Liver (tissue), 9 donors: ENCODE results near the gene TMEM123. TPM values are rescaled to one million over a fixed set of nuclear protein-coding genes. Genes with fewer than 3 reads are reported as not detected.

Experiments used
- DNase-seq: peaks from one replicate; pipeline ENCODE4 v3.0.0-alpha.2; 2017; ENCODE audit warnings: low spot score
- H3K27ac ChIP-seq, 2 donors: one replicate each; pipeline ENCODE4 v1.7.0; 2013; ENCODE audit warnings: inconsistent platforms in 2 of 2, low read length in 2 of 2, control low read depth in 1 of 2, low read depth in 1 of 2, mild to moderate bottlenecking in 1 of 2
- H3K27me3 ChIP-seq, 4 donors: one replicate each; pipeline versions ENCODE4 v1.6.1 to v1.7.0; 2013; ENCODE audit warnings: low read length in 3 of 4, inconsistent platforms in 1 of 4, mild to moderate bottlenecking in 1 of 4, moderate library complexity in 1 of 4; ENCODE audit not compliant: control insufficient read depth in 4 of 4, insufficient read depth in 4 of 4
- H3K36me3 ChIP-seq, 4 donors: one replicate each; pipeline versions ENCODE4 v1.6.1 to v1.7.0; 2013; ENCODE audit warnings: low read length in 3 of 4, mild to moderate bottlenecking in 3 of 4, low read depth in 1 of 4, moderate library complexity in 1 of 4; ENCODE audit not compliant: control insufficient read depth in 4 of 4, insufficient read depth in 3 of 4
- H3K4me1 ChIP-seq, 4 donors: one replicate each; pipeline versions ENCODE4 v1.6.1 to v1.7.0; 2013; ENCODE audit warnings: low read length in 3 of 4, mild to moderate bottlenecking in 3 of 4, moderate library complexity in 1 of 4; ENCODE audit not compliant: control insufficient read depth in 4 of 4, insufficient read depth in 4 of 4
- H3K4me3 ChIP-seq, 3 donors: one replicate each; pipeline versions ENCODE4 v1.6.1 to v1.7.0; 2013; ENCODE audit warnings: low read length in 3 of 3, control low read depth in 1 of 3, low read depth in 1 of 3, mild to moderate bottlenecking in 1 of 3
- H3K9ac ChIP-seq, 2 donors: one replicate each; pipeline ENCODE4 v1.7.0; 2013; ENCODE audit warnings: low read length in 2 of 2, mild to moderate bottlenecking in 2 of 2, moderate library complexity in 2 of 2, control low read depth in 1 of 2, low read depth in 1 of 2
- H3K9me3 ChIP-seq, 4 donors: one replicate each; pipeline versions ENCODE4 v1.6.1 to v1.7.0; 2013; ENCODE audit warnings: low read length in 3 of 4; ENCODE audit not compliant: control insufficient read depth in 4 of 4
- CTCF ChIP-seq: fragments of 150-350 bp; IDR thresholded peaks from 2 replicates; pipeline ENCODE4 v1.5.1; 2017; ENCODE audit warnings: improper control_type of control experiment, low read depth, low read length; ENCODE audit not compliant: missing input control
- EGR1 ChIP-seq, 2 donors: IDR thresholded peaks; 2 replicates each; pipeline ENCODE4 v1.6.1; 2016 to 2018; ENCODE audit warnings: antibody characterized with exemption in 2 of 2, low read depth in 2 of 2
- FOXA1 ChIP-seq: IDR thresholded peaks from 2 replicates; pipeline ENCODE4 v1.6.1; 2016; ENCODE audit warnings: antibody characterized with exemption
- FOXA2 ChIP-seq: IDR thresholded peaks from 2 replicates; pipeline ENCODE4 v1.6.1; 2016; ENCODE audit warnings: antibody characterized with exemption
- HNF4A ChIP-seq, 2 donors: conservative IDR thresholded peaks; 2 replicates each; pipeline ENCODE4 v1.6.1; 2016; ENCODE audit warnings: antibody characterized with exemption in 2 of 2, mild to moderate bottlenecking in 2 of 2
- JUND ChIP-seq, 2 donors: IDR thresholded peaks; 2 replicates each; pipeline ENCODE4 v1.6.1; 2016; ENCODE audit warnings: antibody characterized with exemption in 2 of 2
- NR2F2 ChIP-seq: IDR thresholded peaks from 2 replicates; pipeline ENCODE4 v1.6.1; 2016; ENCODE audit warnings: antibody characterized with exemption
- RAD21 ChIP-seq, 2 donors: IDR thresholded peaks; 2 replicates each; pipeline ENCODE4 v1.6.1; 2016; ENCODE audit warnings: antibody characterized with exemption in 2 of 2, mild to moderate bottlenecking in 2 of 2
- TAF1 ChIP-seq: conservative IDR thresholded peaks from 2 replicates; pipeline ENCODE4 v1.6.1; 2016; ENCODE audit warnings: antibody characterized with exemption, mild to moderate bottlenecking
- YY1 ChIP-seq: IDR thresholded peaks from 2 replicates; pipeline ENCODE4 v1.6.1; 2016; ENCODE audit warnings: antibody characterized with exemption, mild to moderate bottlenecking
- WGBS: extraction: QIAGEN DNeasy Blood & Tissue Kit; methylation state at CpG from one replicate; pipeline ENCODE4 v1.1.7; 2013; 5-methylcytosine and 5-hydroxymethylcytosine counted together
- polyA plus RNA-seq, 2 donors: library from polyadenylated mRNA; stranded (reverse) in 1 of 2; unstranded in 1 of 2; fragments of 200-250 nt in 1 of 2; fragments of >200 nt in 1 of 2; fragmentation: Nextera tagmentation in 1 of 2; extraction: Ambion mirVana in 1 of 2; gene quantifications; one replicate each; pipeline versions ENCODE4 v1.2.1 to v1.2.3, GENCODE V29; 2013 to 2015
- total RNA-seq, 2 donors: library from RNA; depleted of rRNA; stranded (reverse); fragments of >200 nt; gene quantifications; one replicate each; pipeline ENCODE4 v1.2.3, GENCODE V29; 2014
- TF ChIP-seq, protein P1 (sequence below): IDR thresholded peaks from 2 replicates; pipeline ENCODE4 v1.6.1; 2016; ENCODE audit warnings: antibody characterized with exemption
- TF ChIP-seq, protein P2 (sequence below): IDR thresholded peaks from 2 replicates; pipeline ENCODE4 v1.6.1; 2016; ENCODE audit warnings: antibody characterized with exemption
- donor health status: healthy.
- donor health status: healthy.
- donor health status: healthy.
- donor health status: healthy.
- donor health status: healthy.

The TMEM123 gene
- total and polyA plus RNA-seq, 4 donors, result 101 to 140 (median 107) TPM

- Histone ChIP-seq H3K27ac (no peak overlapping the region), H3K36me3 (peaks cover 4 to 42% (median 31%) of the 10 kb centered on the region in 4 donors), H3K4me1 (no peaks in the 10 kb centered on the region), H3K27me3 (no peaks in the 10 kb centered on the region), H3K9ac (no peak overlapping the region), H3K9me3 (no peaks in the 10 kb centered on the region), H3K4me3 (no peak overlapping the region)
- no peak for DNase-seq
- WGBS, result 94% methylated on average over 5 of the region's 5 CpGs
- no peak for TF ChIP-seq JUND (IDR thresholded peaks at IDR 0.05)
- no peak for TF ChIP-seq RAD21 (IDR thresholded peaks at IDR 0.05)
- TF ChIP-seq CTCF, result no peak
- no peak for TF ChIP-seq YY1
- TF ChIP-seq, protein P1, sequence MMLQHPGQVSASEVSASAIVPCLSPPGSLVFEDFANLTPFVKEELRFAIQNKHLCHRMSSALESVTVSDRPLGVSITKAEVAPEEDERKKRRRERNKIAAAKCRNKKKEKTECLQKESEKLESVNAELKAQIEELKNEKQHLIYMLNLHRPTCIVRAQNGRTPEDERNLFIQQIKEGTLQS, result no peak
- no peak for TF ChIP-seq HNF4A (conservative IDR thresholded peaks at IDR 0.05)
- no peak for TF ChIP-seq NR2F2
- TF ChIP-seq EGR1 (IDR thresholded peaks at IDR 0.05; ENCODE audit: low read depth in 2 of 2), result no peak
- TF ChIP-seq, protein P2, sequence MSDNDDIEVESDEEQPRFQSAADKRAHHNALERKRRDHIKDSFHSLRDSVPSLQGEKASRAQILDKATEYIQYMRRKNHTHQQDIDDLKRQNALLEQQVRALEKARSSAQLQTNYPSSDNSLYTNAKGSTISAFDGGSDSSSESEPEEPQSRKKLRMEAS, result no peak
- TF ChIP-seq FOXA2, result no peak
Observed at GRCh38 chr11:102400603-102401002, 52.0 kb downstream of the TMEM123 start.

DNA sequence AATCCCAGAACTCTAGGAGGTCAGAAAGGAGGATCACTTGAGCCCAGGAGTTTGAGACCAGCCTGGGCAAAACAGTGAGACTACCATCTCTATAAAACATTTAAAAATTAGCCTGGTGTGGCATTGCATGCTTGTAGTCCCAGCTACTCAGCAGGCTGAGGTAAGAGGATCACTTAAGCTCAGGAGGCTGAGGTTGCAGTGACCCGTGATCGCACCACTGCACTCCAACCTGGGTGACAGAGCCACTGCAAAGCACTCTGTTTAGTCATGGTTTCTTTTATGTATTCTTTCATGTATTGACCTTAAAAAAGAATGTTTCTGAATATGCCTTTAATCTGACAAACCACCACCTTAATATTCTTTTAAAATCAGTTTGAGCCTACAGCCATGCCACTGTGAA is 53.4 kb downstream of the TMEM123 start:
- Histone ChIP-seq H3K9ac (no peak overlapping the region), H3K4me3 (no peak overlapping the region), H3K9me3 (no peaks in the 10 kb centered on the region), H3K27me3 (no peaks in the 10 kb centered on the region), H3K36me3 (peaks cover 5 to 47% (median 34%) of the 10 kb centered on the region in 4 donors), H3K27ac (no peak overlapping the region), H3K4me1 (no peaks in the 10 kb centered on the region)
- DNase-seq, result no peak
- TF ChIP-seq, protein P1, result no peak
- TF ChIP-seq JUND (IDR thresholded peaks at IDR 0.05) (no peak), FOXA1 (no peak)
- WGBS, result 98% methylated on average over 2 of the region's 2 CpGs

DNA sequence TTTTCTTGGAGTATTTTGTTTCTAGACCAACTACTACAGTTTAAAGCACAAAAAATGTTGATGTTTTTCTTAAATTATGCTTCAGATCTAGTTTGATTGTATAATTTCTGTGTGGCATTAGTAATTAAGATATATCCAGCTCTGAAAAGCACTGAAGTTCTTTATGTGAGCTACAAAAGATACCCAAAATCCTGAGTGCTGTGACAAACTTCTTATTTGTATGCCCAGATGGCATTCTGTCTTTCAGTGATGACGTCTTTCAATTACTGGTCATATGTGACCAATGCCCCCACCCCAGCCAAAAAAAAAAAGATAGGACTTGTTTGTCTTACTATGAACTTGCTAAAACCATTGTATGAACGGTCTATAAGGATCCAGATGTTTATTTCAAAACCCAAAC is 54.3 kb downstream of the TMEM123 start:
- no peak overlapping the region for H3K27ac ChIP-seq
- no peak for TF ChIP-seq TAF1
- TF ChIP-seq FOXA2, result no peak
- 93% methylated on average over 2 of the region's 2 CpGs for WGBS
- no peaks in the 10 kb centered on the region for H3K4me1 ChIP-seq
- no peak overlapping the region for H3K4me3 ChIP-seq
- H3K9me3 ChIP-seq, result no peaks in the 10 kb centered on the region
- H3K27me3 ChIP-seq, result no peaks in the 10 kb centered on the region
- H3K36me3 ChIP-seq, result peaks cover 5 to 44% (median 37%) of the 10 kb centered on the region in 4 donors
- DNase-seq, result no peak
- no peak overlapping the region for H3K9ac ChIP-seq
